ENCODE data around the gene SPRYD7.
"Not testable (repeated sequence)": the region's sequence is repeated elsewhere in the genome, so short reads cannot be mapped to it uniquely, and the experiment has no call there.

SPRYD7 gene

DNA sequence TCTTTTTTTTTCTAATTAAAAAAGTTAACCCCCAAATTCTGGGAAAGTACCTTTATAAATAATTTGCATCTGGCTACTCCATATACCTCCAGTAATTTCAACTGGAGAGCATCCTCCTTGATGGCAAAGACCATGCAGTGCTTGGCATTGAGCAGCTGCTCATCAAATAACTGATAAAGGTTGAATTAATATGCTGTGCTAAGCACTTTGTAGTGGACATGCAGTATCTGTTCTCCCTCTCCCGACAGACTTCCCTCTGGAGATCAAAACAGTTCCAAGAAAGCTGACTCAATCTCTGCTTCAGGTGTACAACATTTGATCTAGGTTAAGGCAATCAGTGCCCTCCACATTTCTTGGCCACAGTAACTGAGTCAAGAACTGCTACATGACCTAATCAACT lies 3.3 kb downstream of the SPRYD7 start:
- DNase-seq (ENCODE audit: low read depth, low spot score), result no peak

DNA sequence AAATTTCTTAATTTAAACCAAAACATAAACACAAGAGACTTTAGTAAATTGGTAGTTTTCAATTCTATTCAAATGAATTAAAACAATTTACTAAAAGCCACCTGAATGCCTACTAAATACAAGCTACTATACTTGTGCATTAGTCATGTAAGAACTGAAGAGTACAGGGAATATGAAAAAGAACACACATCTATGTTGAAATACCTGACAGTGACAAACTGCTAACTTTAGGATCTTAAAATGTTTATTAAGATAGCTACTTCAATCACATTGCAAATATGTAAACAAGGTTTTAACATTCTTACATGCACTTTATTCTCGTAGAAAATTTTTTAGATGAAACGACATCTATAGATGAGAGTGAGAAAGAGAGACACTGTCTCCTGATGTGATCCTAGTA lies 4.1 kb downstream of the SPRYD7 start:
- DNase-seq (ENCODE audit: low read depth, low spot score), result no peak

DNA sequence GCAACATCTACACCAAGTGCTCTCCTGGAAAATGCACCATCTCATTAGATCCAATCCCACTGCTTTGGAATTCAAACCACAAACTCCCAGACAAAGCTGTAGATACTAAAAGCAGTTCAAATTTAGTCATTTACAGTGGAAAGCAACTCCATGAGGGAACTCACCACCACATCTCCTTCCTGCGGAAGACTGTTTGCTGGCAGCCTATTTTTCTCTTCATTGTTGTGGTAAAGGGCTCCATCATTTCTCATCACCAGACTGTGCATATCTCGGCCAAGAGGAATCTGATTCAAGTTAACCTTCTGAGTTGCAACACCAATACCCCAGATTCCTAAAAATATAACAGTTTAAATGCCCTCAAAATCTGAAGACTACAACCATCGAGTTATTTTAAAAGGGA lies 8.4 kb downstream of the SPRYD7 start:
- no peak for DNase-seq (ENCODE audit: low read depth, low spot score)

DNA sequence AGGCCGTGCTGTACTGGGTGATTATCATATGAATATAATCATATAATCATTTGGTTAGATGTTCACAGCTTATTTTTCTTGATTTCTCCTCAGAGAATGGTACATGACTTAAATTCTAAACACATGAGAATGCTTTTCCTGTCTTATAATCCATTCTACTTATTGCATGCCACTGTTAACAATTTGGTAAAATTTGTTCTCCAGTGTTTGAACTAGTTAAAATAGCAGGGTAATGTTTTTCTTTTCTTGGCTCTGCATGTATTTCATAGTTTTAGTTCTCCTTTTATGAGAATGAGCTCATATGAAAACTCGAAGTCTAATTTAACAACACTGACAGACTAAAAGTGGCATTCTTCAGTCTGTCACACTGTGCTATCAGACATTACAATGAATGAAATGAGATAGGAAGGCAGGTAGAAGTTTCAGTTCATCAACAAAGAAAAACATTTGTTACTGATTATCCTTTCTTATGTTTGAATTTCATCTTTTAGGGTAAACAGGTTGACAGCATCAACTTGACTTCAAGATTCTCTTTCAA lies 10.2 kb downstream of the SPRYD7 start:
- DNase-seq (ENCODE audit: low read depth, low spot score), result no peak

DNA sequence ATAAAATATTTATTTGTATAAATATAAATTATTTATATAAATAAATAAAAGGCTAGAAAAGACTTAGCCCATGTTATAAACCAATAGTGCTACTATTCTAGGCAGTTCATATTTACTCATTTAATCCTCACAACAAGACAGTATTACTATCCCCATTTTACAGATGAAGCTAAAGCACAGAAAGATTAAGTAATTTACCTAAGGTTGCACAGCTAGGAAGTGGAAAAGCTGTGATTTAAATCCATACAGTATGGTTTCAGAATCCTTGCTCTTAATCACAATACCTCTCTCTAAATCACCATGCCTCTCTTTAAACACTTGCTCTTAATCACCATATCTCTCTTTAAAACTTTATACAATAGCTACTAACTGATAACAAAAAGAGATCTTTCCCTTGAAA lies 13.8 kb downstream of the SPRYD7 start:
- no peak for DNase-seq (ENCODE audit: low read depth, low spot score)

DNA sequence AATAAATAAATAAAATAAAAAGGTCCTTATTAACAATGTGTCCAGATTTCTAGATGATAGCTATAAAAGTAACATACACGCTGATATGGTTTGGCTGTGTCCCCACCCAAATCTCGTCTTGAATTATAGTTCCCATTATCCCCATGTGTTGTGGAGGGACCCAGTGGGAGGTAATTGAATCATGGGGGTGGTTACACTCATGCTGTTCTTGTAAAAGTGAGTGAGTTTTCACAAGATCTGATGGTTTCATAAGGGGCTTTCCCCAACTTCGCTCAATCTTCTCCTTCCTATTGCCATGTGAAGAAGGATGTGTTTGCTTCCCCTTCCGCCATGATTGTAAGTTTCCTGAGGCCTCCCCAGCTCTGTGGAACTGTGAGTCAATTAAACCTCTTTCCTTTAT lies 15.2 kb downstream of the SPRYD7 start:
- not testable (repeated sequence) for DNase-seq (ENCODE audit: low read depth, low spot score)

DNA sequence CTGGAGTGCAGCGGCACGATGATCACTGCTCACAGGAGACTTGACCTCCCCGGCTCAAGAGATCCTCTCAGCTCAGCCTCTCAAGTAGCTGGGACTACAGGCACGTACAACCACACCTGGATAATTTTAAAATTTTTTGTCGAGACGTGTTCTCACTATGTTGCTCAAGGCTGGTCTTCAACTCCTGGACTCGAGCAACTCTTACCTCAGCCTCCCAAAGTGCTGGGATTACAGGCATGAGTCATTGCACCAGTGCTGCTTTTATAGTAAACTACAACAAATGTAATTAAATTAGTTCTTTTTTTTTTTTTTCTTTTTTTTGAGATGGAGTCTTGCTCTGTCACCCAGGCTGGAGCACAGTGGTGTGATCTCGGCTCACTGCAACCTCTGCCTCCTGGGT lies 18.0 kb downstream of the SPRYD7 start:
- DNase-seq (ENCODE audit: low read depth, low spot score), result not testable (repeated sequence)

DNA sequence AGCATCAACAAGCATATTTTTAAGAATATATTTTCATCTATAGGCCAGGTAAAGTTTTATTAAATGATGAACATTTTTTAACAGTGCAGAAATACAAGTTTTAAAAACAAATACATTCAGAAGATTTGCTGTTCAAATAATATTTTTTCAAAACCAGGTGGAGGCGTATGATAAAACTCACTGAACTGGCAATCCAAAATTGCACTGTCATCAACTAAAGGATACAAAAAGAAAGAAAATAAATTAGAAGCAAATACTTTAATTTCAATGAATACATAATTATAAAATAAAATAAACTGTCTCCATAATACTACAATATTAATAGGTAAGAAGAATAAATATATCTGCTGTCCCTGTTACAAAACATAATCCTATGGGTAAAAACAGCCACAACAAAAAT lies 21.2 kb downstream of the SPRYD7 start:
- no peak for DNase-seq (ENCODE audit: low read depth, low spot score)

DNA sequence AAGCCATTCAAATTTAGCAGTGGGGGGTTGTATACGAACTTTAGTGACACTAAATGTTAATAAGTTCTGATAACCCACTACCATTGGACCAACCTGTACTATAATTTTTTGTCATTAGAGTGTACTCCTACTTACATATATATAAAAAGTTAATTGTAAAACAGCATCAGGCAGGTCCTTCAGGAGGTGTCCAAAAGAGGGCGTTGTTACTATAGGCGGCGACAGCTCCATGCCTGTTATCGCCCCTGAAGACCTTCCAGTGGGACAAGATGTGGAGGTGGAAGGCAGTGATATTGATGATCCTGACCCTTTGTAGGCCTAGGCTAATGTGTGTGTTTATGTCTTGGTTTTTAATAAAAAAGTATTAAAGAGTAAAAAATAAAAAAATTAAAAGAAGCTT lies 27.5 kb downstream of the SPRYD7 start:
- no peak for DNase-seq (ENCODE audit: low read depth, low spot score)

DNA sequence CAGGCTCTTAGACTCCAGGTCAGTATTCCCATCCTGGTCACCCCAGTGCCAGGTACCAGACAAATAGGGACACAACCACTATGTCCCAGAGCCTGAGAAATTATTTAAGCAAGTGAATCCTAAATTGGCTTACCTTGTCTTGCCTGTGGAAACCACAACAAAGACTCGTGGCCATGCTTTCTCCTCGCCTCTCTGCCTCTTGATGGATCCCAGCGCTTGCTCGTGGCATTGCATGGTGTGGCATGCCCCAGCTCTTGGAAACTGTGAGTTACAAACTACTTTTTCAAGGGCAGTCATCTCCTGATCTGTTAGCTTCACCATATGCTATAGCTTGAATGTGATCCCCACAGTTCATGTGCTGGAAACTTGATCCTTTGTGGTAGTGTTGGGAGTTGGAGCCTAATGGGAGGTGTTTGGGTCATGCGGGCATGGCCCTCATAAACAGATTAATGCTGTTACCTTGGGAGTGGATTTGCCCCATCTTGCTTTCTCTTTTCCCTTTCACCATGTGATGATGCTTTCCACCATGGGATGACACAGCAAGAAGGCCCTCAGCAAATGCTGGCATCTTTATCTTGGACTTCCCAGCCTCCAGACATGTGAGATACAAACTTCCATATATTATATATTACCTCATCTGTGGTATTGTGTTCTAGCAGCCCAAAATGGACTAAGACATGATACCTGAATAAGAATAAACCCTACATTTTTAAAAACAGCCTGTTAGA lies 31.2 kb downstream of the SPRYD7 start:
- DNase-seq (ENCODE audit: low read depth, low spot score), result no peak

DNA sequence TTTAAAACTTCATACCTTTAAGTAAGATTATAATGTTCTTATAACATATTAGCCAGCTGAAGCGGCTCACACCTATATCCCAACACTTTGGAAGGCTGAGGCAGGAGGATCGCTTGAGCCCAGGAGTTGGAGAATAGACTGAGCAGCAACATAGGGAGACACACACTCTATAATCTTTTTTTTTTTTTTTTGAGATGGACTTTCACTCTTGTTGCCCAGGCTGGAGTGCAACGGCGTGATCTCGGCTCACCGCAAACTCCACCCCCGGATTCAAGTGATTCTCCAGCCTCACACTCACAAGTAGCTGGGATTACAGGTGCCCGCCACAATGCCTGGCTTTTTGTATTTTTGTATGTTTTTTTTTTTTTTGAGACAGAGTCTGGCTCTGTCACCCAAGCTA lies 37.3 kb downstream of the SPRYD7 start:
- DNase-seq (ENCODE audit: low read depth, low spot score), result no peak

DNA sequence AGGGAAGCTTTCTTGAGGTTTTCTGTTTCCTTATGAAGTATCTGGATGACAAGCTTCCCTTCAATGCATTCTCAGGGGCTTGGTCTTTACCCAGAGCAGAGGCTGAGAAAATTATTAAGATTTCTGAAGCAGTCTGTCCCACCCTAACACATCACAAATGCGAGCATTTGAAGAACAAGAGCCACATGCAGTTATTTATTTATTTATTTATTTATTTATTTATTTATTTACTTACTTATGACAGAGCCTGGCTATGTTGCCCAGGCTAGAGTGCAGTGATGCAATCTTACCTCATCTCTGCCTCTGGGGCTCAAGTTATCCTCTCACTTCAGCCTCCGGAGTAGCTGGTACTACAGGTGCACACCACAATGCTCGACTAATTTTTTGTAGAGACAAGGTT lies 38.4 kb downstream of the SPRYD7 start:
- no peak for DNase-seq (ENCODE audit: low read depth, low spot score)

DNA sequence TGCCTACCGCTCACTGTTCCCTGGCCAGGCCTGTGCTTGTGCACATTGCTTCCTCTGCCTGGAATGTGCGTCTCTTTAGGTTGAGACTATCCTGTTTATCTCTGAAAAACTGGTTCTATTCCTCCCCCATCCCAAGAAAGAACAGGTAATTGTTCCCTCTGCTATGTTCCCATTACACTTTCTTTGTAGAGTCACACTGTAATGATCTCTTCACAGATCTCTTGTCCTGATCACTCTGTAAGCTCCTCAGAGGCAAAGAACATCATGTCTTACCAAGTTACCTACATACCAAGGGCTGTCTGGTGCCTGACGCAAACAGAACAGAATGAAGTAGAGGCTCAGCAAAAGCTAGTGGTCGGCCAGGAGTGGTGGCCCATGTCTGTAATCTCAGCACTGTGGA lies 40.3 kb downstream of the SPRYD7 start:
- DNase-seq (ENCODE audit: low read depth, low spot score), result no peak

DNA sequence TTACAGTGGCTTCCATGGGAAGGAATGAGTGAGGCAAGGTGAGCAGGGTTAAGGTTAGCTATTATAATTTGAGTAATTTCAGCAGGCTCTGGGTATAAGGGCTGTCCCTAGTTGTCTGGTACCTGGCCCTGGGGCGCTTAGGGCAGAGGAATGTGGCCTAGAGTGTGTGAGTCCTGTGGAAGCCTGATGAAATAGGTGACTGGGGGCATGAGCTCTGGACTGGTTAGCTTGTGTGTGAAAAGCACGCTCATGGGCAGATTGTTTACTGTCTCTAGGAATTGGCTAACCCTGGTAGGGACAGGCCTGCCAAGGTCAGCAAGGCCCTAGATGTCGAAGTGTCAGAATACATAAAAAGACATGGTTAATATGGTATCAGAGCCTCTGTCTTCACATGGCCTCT lies 42.5 kb downstream of the SPRYD7 start:
- DNase-seq (ENCODE audit: low read depth, low spot score), result no peak

DNA sequence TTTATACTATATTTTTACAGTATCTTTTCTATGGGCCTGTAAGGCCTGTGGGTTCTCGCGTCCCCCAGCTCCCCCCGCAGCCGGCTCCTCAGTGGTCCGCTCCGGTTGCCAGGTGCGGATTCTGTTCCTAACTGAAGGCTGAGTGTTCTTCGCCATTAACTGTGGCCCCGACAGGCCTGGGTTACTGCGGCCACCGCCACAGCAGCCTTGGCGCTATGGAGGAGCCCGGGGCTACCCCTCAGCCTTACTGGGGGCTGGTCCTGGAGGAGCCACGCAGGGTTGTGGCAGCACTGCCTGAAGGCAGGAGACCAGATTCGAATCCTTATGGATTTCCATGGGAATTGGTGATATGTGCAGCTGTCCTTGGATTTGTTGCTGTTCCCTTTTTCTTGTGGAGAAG lies 45.8 kb downstream of the SPRYD7 start:
- DNase-seq (ENCODE audit: low read depth, low spot score), result no peak

DNA sequence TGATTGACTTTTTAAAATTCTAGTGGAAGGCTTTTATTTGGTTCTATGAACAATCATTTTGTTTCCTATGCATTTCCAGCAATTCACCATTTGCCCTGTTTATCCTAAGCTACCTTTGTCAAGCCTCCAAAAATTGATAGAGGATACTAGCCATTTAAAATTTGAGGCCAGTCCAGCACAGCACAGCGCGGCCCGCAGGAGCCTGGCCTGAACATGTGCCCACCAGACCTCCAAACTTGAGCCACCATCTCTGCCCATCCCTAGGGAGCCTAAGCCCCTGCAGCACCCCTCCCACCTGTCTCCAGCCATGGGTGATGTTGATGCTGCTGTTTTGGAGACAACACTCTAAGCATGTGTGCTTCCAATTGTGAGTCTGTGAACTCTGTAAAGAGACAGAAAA lies 57.5 kb downstream of the SPRYD7 start:
- DNase-seq (ENCODE audit: low read depth, low spot score), result no peak

DNA sequence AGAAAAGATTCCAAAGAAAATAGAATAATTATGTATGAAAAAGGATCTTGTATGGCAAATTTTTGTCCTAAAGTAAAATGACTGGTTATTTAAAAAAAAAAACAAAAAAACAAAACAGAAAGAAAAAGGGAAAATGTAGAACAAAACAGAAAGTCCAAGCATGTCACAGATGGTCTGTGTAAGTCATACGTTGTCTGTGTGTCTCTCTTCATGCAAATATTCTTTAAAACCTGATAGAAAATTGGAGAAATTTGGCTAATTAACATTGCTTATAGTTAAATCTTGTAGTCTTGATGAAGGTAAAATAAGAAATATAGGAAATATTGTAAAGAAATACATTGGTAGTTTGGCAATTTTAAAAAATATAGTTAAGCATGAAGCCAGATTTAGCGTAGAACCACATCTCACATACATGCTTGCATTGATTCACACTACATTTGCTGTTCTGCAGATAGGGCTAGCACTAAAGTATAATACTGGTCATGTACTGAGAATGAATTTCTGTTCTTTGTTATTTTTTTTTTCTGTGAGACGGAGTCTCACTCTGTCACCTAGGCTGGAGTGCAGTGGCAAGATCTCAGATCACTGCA lies 58.4 kb downstream of the SPRYD7 start:
- DNase-seq (ENCODE audit: low read depth, low spot score), result no peak

DNA sequence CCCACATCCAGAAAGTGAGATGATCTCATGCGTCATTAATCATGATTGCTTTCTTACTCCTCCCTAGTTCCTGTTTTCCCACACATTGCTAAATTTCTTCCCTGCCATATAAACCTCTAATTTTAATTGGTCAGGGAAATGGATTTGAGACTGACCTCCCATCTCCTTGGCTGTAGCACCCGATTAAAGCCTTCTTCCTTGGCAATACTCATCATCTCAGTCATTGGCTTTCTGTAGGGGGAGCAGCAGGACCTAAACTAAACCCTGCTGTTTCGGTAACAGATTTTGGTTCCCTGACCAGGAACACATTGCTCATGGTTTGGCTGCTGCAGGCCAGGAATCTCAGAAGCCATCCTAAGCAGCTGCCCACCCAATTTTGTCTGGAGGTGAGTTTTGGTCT lies 61.7 kb downstream of the SPRYD7 start:
- DNase-seq (ENCODE audit: low read depth, low spot score), result no peak

DNA sequence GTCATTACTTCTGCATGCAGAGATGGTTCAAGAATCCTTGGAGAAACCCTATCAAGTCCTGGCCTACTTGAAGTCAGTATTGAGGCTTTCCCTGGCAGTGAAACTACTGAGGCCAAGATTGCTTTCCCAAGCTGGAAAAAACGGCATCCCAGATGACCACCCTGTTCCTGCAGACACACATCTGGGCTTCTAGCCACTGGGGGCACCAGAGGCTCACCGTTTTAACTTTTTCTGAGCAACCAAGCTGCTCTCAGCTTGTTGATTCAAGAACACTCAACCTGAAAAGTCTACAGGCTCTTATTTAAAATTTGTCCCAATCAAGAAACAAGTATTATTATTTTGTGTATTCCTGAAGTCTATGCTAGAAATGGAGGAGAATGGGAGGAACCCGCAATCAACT lies 66.6 kb downstream of the SPRYD7 start:
- no peak for DNase-seq (ENCODE audit: low read depth, low spot score)

DNA sequence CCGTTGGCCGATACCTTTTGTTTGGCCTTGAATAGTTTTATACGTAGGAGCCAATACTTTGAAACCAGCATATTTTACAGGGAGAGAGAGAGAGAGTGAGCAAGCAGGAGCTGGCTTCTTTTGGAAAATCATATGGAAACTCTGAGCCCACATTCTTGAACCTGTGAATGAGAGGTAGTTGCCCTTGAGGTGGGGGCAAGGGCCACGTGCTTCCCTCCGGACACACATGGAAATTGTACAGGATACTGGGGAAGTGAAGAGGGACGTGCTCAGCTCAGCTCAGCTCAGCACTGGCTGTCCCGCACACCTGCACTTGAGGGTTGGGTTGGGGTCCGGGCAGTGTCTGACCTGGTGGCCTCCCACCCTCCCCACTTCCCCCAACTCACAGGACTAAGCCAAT lies 68.3 kb downstream of the SPRYD7 start:
- DNase-seq (ENCODE audit: low read depth, low spot score), result no peak

DNA sequence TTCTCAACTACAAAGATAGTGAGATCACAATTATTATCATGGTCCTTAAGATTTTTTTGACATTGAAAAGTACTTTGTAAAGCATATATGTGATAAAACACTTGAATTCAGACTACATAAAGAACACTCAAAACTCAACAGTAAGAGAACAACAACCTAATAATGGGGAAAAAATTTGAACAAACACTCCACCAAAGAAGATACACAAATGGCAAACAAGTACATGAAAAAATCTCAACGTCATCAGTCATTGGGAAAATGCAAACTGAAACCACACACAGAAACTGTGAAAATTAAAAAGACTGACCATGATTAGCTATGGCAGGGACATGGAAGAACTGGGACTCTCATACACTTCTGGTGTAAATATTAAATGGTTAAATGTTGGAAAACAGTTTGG lies 70.9 kb downstream of the SPRYD7 start:
- DNase-seq (ENCODE audit: low read depth, low spot score), result no peak

DNA sequence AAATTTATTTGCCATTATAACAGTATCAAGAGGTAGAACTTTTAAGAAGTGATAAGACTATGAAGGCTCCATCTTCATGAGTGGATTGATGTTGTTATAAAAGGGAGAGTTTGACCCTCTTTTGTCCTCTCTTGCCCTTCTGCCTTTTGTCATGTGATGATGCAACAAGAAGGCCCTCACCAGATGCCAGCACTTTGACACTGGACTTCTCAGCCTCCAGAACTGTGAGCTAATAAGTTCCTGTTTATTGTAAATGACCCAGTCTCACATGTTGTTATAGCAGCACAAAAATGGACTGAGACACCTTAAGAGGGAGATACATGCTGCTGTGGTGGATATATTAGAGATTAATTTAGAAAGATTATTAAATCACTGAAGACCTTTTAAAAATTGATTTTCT lies 71.6 kb downstream of the SPRYD7 start:
- DNase-seq (ENCODE audit: low read depth, low spot score), result no peak
